Neuronal stem cell (in vitro differentiated cells): ENCODE results near the gene AMOT.

ENCODE experiments used
- DNase-seq: peaks from one replicate; pipeline ENCODE4 v3.0.0-alpha.2; 2013; ENCODE audit warnings: low spot score
- H2AFZ ChIP-seq: one replicate; pipeline ENCODE4 v1.6.1; 2013; ENCODE audit warnings: mild to moderate bottlenecking, low read length, inconsistent platforms
- H2AK5ac ChIP-seq: 2 replicates; pipeline ENCODE4 v1.6.1; 2013; ENCODE audit warnings: low read depth, mild to moderate bottlenecking, inconsistent platforms, low read length, moderate library complexity, mixed read lengths
- H2BK120ac ChIP-seq: 2 replicates; pipeline ENCODE4 v1.6.1; 2013; ENCODE audit warnings: low read depth, mild to moderate bottlenecking, inconsistent platforms, low read length, moderate library complexity, mixed read lengths
- H2BK12ac ChIP-seq: one replicate; pipeline ENCODE4 v1.6.1; 2013; ENCODE audit warnings: low read length, inconsistent platforms
- H2BK15ac ChIP-seq: 2 replicates; pipeline ENCODE4 v1.6.1; 2013; ENCODE audit warnings: mild to moderate bottlenecking, low read length, inconsistent platforms, mixed read lengths
- H2BK5ac ChIP-seq: one replicate; pipeline ENCODE4 v1.6.1; 2013; ENCODE audit warnings: inconsistent platforms, mild to moderate bottlenecking, low read length, moderate library complexity
- H3K14ac ChIP-seq: one replicate; pipeline ENCODE4 v1.6.1; 2013; ENCODE audit warnings: low read length, inconsistent platforms
- H3K18ac ChIP-seq: 2 replicates; pipeline ENCODE4 v1.6.1; 2013; ENCODE audit warnings: low read length, inconsistent platforms
- H3K23ac ChIP-seq: 2 replicates; pipeline ENCODE4 v1.6.1; 2013; ENCODE audit warnings: low read depth, mild to moderate bottlenecking, mixed read lengths, low read length, inconsistent platforms; ENCODE audit not compliant: poor library complexity
- H3K27ac ChIP-seq: replicated peaks from 3 replicates; pipeline ENCODE4 v1.5.1; 2013; ENCODE audit warnings: low read length, inconsistent platforms
- H3K27me3 ChIP-seq, 3 experiments: 2 replicates each; pipeline ENCODE4 v1.6.1; 2013; ENCODE audit warnings: low read length in 3 of 3, mild to moderate bottlenecking in 2 of 3, inconsistent platforms in 1 of 3, low read depth in 1 of 3, mixed read lengths in 1 of 3, moderate library complexity in 1 of 3; ENCODE audit not compliant: control insufficient read depth in 3 of 3, insufficient read depth in 3 of 3
- H3K36me3 ChIP-seq, 2 donors: replicated peaks in 1 of 2; 2 replicates each; pipeline ENCODE4 v1.6.1; 2013; ENCODE audit warnings: low read length in 2 of 2; ENCODE audit not compliant: control insufficient read depth in 2 of 2, insufficient read depth in 2 of 2
- H3K4ac ChIP-seq: 2 replicates; pipeline ENCODE4 v1.6.1; 2013; ENCODE audit warnings: inconsistent platforms, mild to moderate bottlenecking, low read length, moderate library complexity
- H3K4me1 ChIP-seq, 2 donors: 1 replicate in 1 of 2; 2 replicates in 1 of 2; pipeline ENCODE4 v1.6.1; 2013; ENCODE audit warnings: low read length in 2 of 2, low read depth in 1 of 2; ENCODE audit not compliant: control insufficient read depth in 2 of 2, insufficient read depth in 1 of 2
- H3K4me2 ChIP-seq: one replicate; pipeline ENCODE4 v1.6.1; 2013; ENCODE audit warnings: mild to moderate bottlenecking, low read length, inconsistent platforms; ENCODE audit not compliant: insufficient read depth, poor library complexity, severe bottlenecking
- H3K4me3 ChIP-seq, 2 donors: 2 replicates each; pipeline ENCODE4 v1.5.1; 2013; ENCODE audit warnings: low read length in 2 of 2, mild to moderate bottlenecking in 2 of 2, inconsistent platforms in 1 of 2, moderate library complexity in 1 of 2
- H3K79me1 ChIP-seq: one replicate; pipeline ENCODE4 v1.6.1; 2013; ENCODE audit warnings: low read depth, mild to moderate bottlenecking, inconsistent platforms, low read length, moderate library complexity
- H3K9ac ChIP-seq: one replicate; pipeline ENCODE4 v1.6.1; 2013; ENCODE audit warnings: mild to moderate bottlenecking, low read depth, low read length, inconsistent platforms; ENCODE audit not compliant: poor library complexity
- H3K9me3 ChIP-seq, 2 donors: replicated peaks in 1 of 2; 2 replicates each; pipeline versions ENCODE3 to v1.6.1; 2013; ENCODE audit warnings: low read length in 2 of 2, mild to moderate bottlenecking in 2 of 2, inconsistent platforms in 1 of 2, low read depth in 1 of 2, mixed read lengths in 1 of 2, moderate library complexity in 1 of 2; ENCODE audit not compliant: control insufficient read depth in 2 of 2, insufficient read depth in 1 of 2
- H4K8ac ChIP-seq: one replicate; pipeline ENCODE4 v1.6.1; 2013; ENCODE audit warnings: low read depth, mild to moderate bottlenecking, inconsistent platforms, low read length, moderate library complexity
- H4K91ac ChIP-seq: one replicate; pipeline ENCODE4 v1.6.1; 2013; ENCODE audit warnings: low read length, low read depth, mild to moderate bottlenecking, inconsistent platforms; ENCODE audit not compliant: poor library complexity
- WGBS, 2 donors: extraction: QIAGEN DNeasy Blood & Tissue Kit; methylation state at CpG; one replicate each; pipeline ENCODE4 v1.1.7; 2013; ENCODE audit warnings: missing lambda C conversion rate in 2 of 2, mixed read lengths in 1 of 2; ENCODE audit not compliant: insufficient read length in 2 of 2, insufficient replicate concordance in 1 of 2; ENCODE audit errors: extremely low coverage in 2 of 2; 5-methylcytosine and 5-hydroxymethylcytosine counted together

Gene AMOT

GRCh38 chrX:112774651-112775293 lies 65.9 kb downstream of the AMOT start:
- peaks cover 0 to 21% of the 10 kb centered on the region in 2 donors for H3K36me3 ChIP-seq
- no peak overlapping the region for H2BK120ac ChIP-seq
- no peak overlapping the region for H3K27ac ChIP-seq
- H3K18ac ChIP-seq = no peak overlapping the region
- no peak overlapping the region for H4K91ac ChIP-seq
- WGBS, 2 donors = no CpG with 5 or more reads among the region's 10 CpGs
- H3K4me1 ChIP-seq = no peaks in the 10 kb centered on the region
- no peak overlapping the region for H2BK15ac ChIP-seq
- no peak overlapping the region for H4K8ac ChIP-seq
- DNase-seq = no peak
- H3K4me3 ChIP-seq = no peak overlapping the region
- no peak overlapping the region for H2BK5ac ChIP-seq
- no peak overlapping the region for H3K14ac ChIP-seq
- H3K27me3 ChIP-seq = no peaks in the 10 kb centered on the region
- no peak overlapping the region for H2AFZ ChIP-seq
- H2AK5ac ChIP-seq = no peak overlapping the region
- H3K9me3 ChIP-seq = no peaks in the 10 kb centered on the region
- no peak overlapping the region for H2BK12ac ChIP-seq
- no peak overlapping the region for H3K23ac ChIP-seq
- no peak overlapping the region for H3K9ac ChIP-seq
- H3K4ac ChIP-seq = no peak overlapping the region
- peaks cover 2% of the 10 kb centered on the region for H3K79me1 ChIP-seq
- no peak overlapping the region for H3K4me2 ChIP-seq

GRCh38 chrX:112774142-112774541 lies 66.5 kb downstream of the AMOT start:
- Histone ChIP-seq H3K4me2 (no peak overlapping the region), H3K4ac (no peak overlapping the region), H3K23ac (no peak overlapping the region), H3K27me3 (no peaks in the 10 kb centered on the region), H2AK5ac (no peak overlapping the region), H2BK120ac (no peak overlapping the region), H2BK15ac (no peak overlapping the region), H3K9me3 (no peaks in the 10 kb centered on the region), H3K36me3 (peaks cover 0 to 16% of the 10 kb centered on the region in 2 donors), H3K27ac (no peak overlapping the region), H4K8ac (no peak overlapping the region), H3K9ac (no peak overlapping the region), H3K14ac (no peak overlapping the region), H3K4me1 (no peaks in the 10 kb centered on the region), H2BK5ac (no peak overlapping the region), H3K4me3 (no peak overlapping the region), H3K79me1 (peaks cover 2% of the 10 kb centered on the region), H2BK12ac (no peak overlapping the region), H4K91ac (no peak overlapping the region), H2AFZ (no peak overlapping the region), H3K18ac (no peak overlapping the region)
- no CpG with 5 or more reads among the region's 4 CpGs for WGBS, 2 donors
- no peak for DNase-seq

DNA sequence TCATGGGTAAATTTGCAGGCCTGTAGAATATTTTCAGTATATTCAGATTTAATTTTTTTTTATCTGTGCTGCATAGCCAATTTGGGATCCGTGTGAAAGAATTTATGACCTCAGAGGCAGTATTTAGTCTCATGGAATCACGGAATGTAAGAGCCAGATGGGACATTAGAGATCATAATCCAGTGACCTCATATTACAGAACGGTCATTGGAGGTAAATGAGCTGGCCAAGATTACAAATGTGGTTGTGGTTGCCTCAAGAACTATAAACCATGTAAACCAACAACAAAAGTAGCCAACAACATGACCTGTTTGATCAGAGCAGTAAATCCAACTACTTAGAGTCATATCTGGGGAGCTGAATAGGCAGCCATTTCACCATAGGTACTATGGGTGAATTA lies 71.6 kb downstream of the AMOT start:
- Histone ChIP-seq H2BK5ac (no peak overlapping the region), H3K18ac (no peak overlapping the region), H3K79me1 (peaks cover 2% of the 10 kb centered on the region), H3K4ac (no peak overlapping the region), H3K27ac (no peak overlapping the region), H3K14ac (no peak overlapping the region), H3K4me2 (no peak overlapping the region), H3K9me3 (no peaks in the 10 kb centered on the region), H2AK5ac (no peak overlapping the region), H3K9ac (no peak overlapping the region), H3K4me1 (no peaks in the 10 kb centered on the region), H2BK12ac (no peak overlapping the region), H2AFZ (no peak overlapping the region), H2BK120ac (no peak overlapping the region), H3K4me3 (no peak overlapping the region), H3K36me3 (no peaks in the 10 kb centered on the region), H2BK15ac (no peak overlapping the region), H4K8ac (no peak overlapping the region), H3K27me3 (no peaks in the 10 kb centered on the region), H4K91ac (no peak overlapping the region), H3K23ac (no peak overlapping the region)
- DNase-seq = no peak
- no CpG with 5 or more reads among the region's 3 CpGs for WGBS, 2 donors

DNA sequence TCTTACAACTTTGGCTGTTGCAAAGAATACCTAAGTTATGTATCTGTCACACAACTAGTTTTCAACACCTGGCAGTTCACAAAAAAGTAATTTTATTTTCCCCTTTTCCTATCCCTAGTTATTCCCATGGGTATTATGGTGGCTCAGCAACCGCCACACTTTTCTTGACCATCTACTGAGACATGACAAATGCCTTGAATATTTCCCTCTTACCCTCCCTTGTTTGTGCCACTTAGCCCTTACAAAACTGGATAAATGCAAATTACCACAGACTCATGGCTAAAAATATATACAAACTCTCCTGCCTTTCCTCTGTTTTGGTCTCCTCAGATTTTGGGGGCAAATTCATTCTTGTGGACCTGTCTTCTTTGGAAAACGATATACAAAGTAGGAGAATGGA lies 72.1 kb downstream of the AMOT start:
- Histone ChIP-seq H3K4ac (no peak overlapping the region), H3K27me3 (no peaks in the 10 kb centered on the region), H3K4me2 (no peak overlapping the region), H3K9ac (no peak overlapping the region), H3K18ac (no peak overlapping the region), H2BK5ac (no peak overlapping the region), H2BK12ac (no peak overlapping the region), H2BK120ac (no peak overlapping the region), H4K8ac (no peak overlapping the region), H2BK15ac (no peak overlapping the region), H3K23ac (no peak overlapping the region), H3K9me3 (no peaks in the 10 kb centered on the region), H3K4me1 (no peaks in the 10 kb centered on the region), H3K79me1 (peaks cover 2% of the 10 kb centered on the region), H2AFZ (no peak overlapping the region), H2AK5ac (no peak overlapping the region), H3K27ac (no peak overlapping the region), H3K36me3 (no peaks in the 10 kb centered on the region), H3K14ac (no peak overlapping the region), H3K4me3 (no peak overlapping the region), H4K91ac (no peak overlapping the region)
- DNase-seq = no peak
- WGBS, 2 donors = no CpG with 5 or more reads among the region's 2 CpGs
